ENCODE data around the gene GRAMD1A.
"Not testable (repeated sequence)": the region's sequence is repeated elsewhere in the genome, so short reads cannot be mapped to it uniquely, and the experiment has no call there.

The GRAMD1A gene

DNA sequence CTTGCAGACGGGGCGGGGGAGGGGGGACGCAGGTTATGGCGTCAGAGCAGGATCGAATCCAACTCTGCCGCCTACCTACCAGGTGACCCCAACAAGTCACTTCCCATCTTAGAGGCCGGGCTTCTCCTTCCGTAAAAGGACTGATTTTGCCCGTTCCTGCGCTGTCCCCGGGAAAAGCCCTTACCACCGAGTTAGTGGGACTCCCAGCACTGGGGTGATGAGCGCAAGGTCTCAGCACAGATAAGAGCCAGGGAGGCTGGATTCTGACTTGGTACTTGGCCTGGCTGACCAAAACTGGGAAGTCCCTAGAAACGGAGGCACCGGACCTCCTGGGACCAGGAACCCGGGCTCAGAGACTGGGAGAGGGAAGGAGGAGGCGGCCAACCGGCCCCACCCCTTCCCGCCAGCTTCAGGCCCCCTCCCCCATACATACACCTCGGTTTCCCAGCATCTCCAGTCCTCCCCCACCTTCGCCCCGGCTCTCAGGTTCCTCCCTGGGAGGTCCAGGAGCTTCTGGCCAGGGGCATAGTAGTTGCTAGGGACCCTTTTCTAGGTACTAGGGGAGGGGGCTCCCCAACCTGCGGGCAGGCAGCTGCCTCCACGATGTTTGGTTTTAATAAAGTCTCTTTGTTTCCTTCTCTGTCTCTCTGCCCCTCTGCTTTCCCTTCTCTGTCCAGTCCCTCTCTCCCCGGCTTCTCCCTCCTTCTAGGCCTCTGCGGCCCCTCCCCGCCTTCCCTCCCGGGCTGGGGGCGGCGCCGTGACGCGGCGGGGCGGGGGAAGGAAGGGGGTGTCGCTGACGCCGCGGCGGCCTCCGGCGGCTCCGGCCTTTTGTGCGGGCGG lies at the start of gene GRAMD1A:
Gene GRAMD1A, plus strand, starts transcription at position 826 of the 840 bp plus-strand sequence. CDS start 156 bp downstream, outside the sequence.
- H3K4me3 ChIP-seq (ENCODE audit: low read depth, low read length): peak within 1 kb of the TSS; percentile 62

DNA sequence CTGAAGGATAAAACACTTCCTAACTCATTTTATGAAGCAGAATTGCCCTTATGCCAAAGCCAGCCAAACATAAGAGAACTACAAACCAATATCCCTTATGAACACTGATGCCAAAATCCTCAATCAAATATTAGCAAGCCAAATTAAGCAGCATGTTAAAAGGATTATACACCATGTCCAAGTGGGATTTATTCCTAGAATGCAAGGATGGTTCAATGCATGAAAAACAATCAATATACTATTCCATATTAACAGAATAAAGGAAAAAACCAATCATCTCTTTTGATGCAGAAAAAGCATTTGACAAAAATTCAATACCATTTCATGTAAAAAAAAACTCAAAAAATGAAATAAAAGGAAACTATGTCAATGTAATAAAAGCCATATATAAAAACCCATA lies 47.0 kb upstream of the GRAMD1A start:
- H3K4me3 ChIP-seq (ENCODE audit: low read depth, low read length): no peak overlapping the region

GRCh38 chr19:34957830-34958751 lies 42.0 kb upstream of the GRAMD1A start:
- H3K4me3 ChIP-seq (ENCODE audit: low read depth, low read length): no peak overlapping the region

DNA sequence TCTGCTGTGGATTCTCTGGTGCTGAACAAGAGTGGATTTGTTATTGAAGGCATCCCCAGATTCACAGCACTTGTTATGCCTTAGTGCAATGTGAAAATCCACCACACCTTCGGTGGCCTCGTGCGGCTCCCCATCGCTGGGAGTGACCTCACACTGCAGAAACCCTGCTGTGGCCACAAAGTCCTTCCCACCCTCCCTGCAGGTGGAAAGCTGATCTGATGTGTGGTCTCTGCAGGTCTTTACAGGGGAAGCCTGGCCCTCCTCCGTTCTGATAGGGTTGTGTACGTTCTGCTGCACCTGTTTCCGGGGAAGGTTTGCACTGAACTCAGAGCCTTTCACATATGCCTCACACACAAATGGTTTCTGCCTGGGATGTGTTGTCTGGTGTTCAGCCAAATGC lies 41.1 kb upstream of the GRAMD1A start:
- no peak overlapping the region for H3K4me3 ChIP-seq (ENCODE audit: low read depth, low read length)

DNA sequence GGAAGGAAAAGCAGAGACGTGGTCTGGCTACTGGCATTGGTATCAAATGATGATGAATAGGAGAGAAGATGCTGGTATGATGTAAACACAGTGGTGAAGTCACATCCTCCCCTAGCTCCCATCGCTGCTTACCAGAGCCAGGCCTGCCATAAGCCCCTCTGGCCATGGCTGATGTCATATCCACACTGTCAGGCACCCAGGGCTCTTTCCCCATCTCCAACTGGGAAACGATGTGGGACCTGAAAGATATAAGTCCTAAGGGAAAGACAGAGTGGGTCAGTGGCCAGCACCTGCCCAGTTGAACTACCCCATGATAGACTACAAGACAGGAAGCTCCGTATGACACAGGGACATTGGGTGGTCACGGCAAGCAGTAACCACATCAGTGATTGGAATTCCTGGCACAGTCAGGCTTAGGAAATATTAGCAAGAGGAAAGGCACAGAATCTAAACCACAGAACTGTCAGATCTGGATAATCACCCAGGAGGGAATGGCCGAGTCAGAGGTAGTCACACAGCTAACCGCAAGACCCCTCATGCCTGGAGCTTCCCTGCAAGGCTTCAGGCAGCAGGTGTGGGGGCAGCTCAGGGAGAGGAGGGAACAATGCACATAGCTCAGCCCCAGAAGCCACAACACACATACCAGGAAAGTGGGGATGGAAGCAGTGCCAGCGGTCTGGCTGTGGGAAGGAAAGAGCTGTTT lies 39.9 kb upstream of the GRAMD1A start:
- H3K4me3 ChIP-seq (ENCODE audit: low read depth, low read length): no peak overlapping the region

GRCh38 chr19:34960940-34961679 lies 39.0 kb upstream of the GRAMD1A start:
- no peak overlapping the region for H3K4me3 ChIP-seq (ENCODE audit: low read depth, low read length)

- H3K4me3 ChIP-seq (ENCODE audit: low read depth, low read length): no peak overlapping the region
Observed at GRCh38 chr19:34961775-34962686, 38.1 kb upstream of the GRAMD1A start.

DNA sequence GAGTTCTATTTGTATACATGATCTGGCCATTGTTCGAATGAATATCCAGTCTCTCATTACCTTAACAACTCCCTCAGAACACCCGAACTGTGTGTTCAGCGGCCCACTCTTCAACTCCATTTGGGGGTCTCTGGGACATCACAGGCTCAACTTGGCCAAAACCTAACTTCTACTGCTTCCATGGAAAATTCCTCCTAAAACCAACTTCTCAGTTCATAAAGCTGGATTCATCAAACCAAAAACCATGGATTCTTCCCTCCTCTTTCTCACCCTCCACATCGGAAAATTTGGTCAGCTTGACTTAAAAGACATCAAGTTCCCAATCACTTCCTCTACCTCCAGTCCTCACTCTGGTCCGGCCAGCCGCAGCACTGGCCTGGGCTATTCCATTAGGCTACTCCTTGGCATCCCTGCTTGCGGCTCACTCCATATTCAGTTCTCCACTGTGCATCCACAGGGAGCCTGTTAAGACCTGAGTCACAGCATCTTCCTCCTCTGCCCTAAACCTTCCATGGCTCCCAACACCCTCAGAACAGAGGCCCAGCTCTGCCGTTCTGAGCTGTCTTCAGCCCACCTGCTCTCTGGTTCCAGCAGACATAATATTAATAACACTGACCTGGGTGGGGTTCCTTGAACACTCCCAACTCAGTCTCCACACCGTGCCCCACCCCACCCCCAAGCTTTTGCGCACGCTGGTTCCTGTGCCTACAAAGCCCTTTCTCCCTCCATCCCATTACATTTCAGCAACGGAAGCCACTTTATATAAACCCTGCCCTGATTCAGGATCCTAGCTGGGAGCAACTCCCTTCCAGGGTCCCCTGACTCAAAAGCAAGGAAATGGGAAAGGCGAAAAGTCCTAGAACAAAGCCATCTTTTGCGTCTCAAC lies 37.2 kb upstream of the GRAMD1A start:
- peak overlapping the region; percentile 65 for H3K4me3 ChIP-seq (ENCODE audit: low read depth, low read length)

DNA sequence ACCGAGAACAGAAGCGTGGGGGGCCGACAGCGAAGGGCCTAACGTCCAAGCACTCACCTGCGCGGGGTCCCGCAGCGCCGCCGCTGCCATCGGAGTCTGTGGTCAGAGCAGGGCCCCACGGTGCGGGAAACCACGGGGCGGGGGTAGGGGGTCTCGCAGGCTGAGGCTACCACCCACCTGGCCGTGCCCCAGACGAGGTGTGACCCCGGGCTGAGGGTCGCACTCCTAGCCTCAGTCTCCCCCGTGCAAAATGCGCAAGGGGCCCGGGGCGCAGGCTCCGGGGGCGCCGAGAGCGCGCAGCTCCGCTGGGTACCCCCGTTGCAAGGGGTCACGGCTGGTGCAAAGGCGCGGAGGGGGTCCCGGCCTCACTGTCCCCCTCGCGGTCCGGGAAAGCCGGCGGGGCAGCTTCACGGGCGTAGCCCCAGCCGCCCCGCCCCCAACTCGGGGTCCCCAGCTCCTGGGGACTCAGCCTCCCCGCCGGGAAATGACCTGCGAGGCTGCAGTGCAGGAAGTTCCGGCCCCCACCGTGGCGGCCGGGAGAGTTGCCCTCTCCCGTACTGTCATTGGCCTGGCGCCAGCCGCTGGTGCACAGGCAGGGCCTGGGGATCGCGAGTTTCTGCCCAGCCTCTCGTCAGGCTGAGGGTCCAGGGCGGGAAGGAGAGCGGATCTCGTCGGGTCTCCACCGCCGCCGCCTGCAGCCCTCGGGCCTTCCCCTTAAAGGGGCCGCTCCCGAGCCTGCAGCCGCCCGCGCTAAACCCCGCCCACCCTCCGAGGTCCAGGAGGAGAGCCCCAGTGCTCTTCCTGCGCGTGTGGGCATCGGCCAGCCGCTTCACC lies 36.3 kb upstream of the GRAMD1A start, which contains the start of gene ZNF792:
Gene ZNF792, minus strand, starts transcription at position 657 of the 834 bp plus-strand sequence. Its CDS starts 567 bp downstream, at position 90.
- peak within 1 kb of the TSS; percentile 65 for H3K4me3 ChIP-seq (ENCODE audit: low read depth, low read length)

DNA sequence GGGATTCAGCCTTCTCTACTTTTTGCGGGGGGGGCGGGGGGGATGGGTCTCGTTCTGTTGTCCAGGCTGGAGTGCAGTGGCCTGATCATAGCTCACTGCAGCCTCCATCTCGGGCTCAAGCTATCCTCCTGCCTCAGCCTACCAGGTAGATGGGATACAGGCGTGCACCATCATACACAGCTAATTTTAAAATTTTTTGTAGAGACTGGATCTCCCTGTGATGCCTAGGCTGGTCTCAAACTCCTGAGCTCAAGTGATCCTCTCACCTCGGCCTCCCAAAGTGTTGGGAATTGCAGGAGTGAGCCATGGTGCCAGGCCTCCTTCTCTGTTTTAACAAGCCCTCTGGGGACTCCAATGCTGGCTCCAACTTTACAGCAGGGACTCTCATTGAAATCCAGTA lies 35.5 kb upstream of the GRAMD1A start:
- peak overlapping the region; percentile 65 for H3K4me3 ChIP-seq (ENCODE audit: low read depth, low read length)

- H3K4me3 ChIP-seq (ENCODE audit: low read depth, low read length): not testable (repeated sequence)
Observed at GRCh38 chr19:34965505-34965904, 34.6 kb upstream of the GRAMD1A start.

- no peak overlapping the region for H3K4me3 ChIP-seq (ENCODE audit: low read depth, low read length)
Observed at GRCh38 chr19:34967551-34967950, 32.6 kb upstream of the GRAMD1A start.

DNA sequence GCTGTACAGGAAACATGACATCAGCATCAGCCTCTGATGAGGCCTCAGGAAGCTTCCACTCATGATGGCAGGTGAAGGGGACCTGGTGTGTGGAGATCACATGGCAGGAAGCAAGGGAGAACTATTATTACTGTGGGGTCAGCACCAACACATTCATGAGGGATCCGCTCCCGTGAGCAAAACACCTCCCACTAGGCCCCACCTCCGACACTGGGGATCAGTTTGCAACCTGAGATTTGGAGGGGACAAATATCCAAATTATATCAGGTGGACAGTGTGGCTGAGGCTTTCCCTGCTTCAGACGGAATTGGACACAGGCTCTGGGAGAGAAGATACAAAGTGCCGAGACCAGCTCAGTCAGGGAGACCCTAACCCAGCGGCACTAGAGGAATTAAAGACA lies 30.4 kb upstream of the GRAMD1A start:
- no peak overlapping the region for H3K4me3 ChIP-seq (ENCODE audit: low read depth, low read length)

GRCh38 chr19:34970185-34970780 lies 29.8 kb upstream of the GRAMD1A start:
- not testable (repeated sequence) for H3K4me3 ChIP-seq (ENCODE audit: low read depth, low read length)

DNA sequence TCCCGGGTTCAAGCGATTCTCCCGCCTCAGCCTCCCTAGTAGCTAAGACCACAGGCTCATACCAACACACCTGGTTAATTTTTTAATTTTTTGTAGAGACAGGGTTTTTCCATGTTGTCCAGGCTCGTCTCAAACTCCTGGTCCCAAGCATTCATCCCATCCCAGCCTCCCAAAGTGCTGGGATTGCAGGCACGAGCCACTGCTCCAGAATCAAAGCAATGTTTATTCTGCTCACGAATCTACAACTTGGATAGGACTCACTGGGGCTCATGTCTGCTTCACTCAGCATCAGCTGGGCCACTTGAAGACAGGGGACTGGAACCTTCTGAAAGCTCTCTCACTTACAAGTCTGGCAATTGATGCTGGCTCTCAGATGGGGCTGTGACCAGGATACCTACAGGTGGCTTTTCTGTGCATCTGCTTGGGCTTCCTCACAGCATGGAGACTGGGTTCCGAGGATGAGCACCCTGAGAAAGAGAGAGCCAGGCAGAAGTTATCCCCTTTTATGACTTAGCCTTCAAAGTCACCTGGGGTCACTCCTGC lies 27.9 kb upstream of the GRAMD1A start:
- H3K4me3 ChIP-seq (ENCODE audit: low read depth, low read length): no peak overlapping the region

GRCh38 chr19:34974646-34975045 lies 25.5 kb upstream of the GRAMD1A start:
- no peak overlapping the region for H3K4me3 ChIP-seq (ENCODE audit: low read depth, low read length)

GRCh38 chr19:34975056-34975455 lies 25.1 kb upstream of the GRAMD1A start:
- H3K4me3 ChIP-seq (ENCODE audit: low read depth, low read length): no peak overlapping the region

All from iPS-11a (cell line).